ENCODE results near the gene HHAT.

GRCh38 chr1:210372931-210373627 is 44.4 kb downstream of the HHAT start:
- TF ChIP-seq CTCF (IDR thresholded peaks at IDR 0.05) (no peak), POLR2A (IDR thresholded peaks at IDR 0.05) (no peak)

Data from lower leg skin (tissue), 3 donors.